Type B pancreatic cell (in vitro differentiated cells): ENCODE results near the gene SEMA4B. TPM values are rescaled to one million over a fixed set of nuclear protein-coding genes. Genes with fewer than 3 reads are reported as not detected.

Source experiments
- DNase-seq: peaks from one replicate; pipeline ENCODE4 v3.0.0; 2021; ENCODE audit warnings: mixed read lengths; ENCODE audit not compliant: unreplicated experiment; ENCODE audit errors: extremely low spot score
- H3K27ac Mint-ChIP-seq: 2 replicates; pipeline ENCODE4 v1.8.0; 2021; ENCODE audit warnings: mild to moderate bottlenecking, mixed read lengths
- H3K27me3 Mint-ChIP-seq: 2 replicates; pipeline ENCODE4 v1.8.0; 2021; ENCODE audit warnings: mixed read lengths
- H3K36me3 Mint-ChIP-seq: 2 replicates; pipeline ENCODE4 v1.8.0; 2021; ENCODE audit warnings: mixed read lengths
- H3K4me1 Mint-ChIP-seq: one replicate; pipeline ENCODE4 v1.8.0; 2021; ENCODE audit warnings: mixed read lengths; ENCODE audit not compliant: unreplicated experiment
- H3K4me3 Mint-ChIP-seq: 2 replicates; pipeline ENCODE4 v1.8.0; 2021; ENCODE audit warnings: mild to moderate bottlenecking, mixed read lengths
- H3K9me3 Mint-ChIP-seq: 2 replicates; pipeline ENCODE4 v1.8.0; 2021; ENCODE audit warnings: mixed read lengths
- CTCF ChIP-seq: fragments of 200-600 bp; sonication (generic); conservative IDR thresholded peaks from 2 replicates; pipeline ENCODE4 v1.5.0; 2021; ENCODE audit warnings: antibody characterized with exemption, mild to moderate bottlenecking
- total RNA-seq: library from RNA; stranded (reverse); gene quantifications from 2 replicates; pipeline ENCODE4 v1.2.1, GENCODE V29; 2021; ENCODE audit warnings: low replicate concordance

Gene SEMA4B
- total RNA-seq, 1 donor from 2014 or later = 28.9 TPM

- H3K27me3 Mint-ChIP-seq = no peaks in the 10 kb centered on the region
- H3K4me3 Mint-ChIP-seq = no peak overlapping the region
- no peak for DNase-seq
- H3K27ac Mint-ChIP-seq = no peak overlapping the region
- no peak for TF ChIP-seq CTCF
- H3K4me1 Mint-ChIP-seq = no peaks in the 10 kb centered on the region
- H3K9me3 Mint-ChIP-seq = no peaks in the 10 kb centered on the region
- peaks cover 11% of the 10 kb centered on the region for H3K36me3 Mint-ChIP-seq
Observed at GRCh38 chr15:90225047-90225446, 23.9 kb downstream of the SEMA4B start.

GRCh38 chr15:90225504-90226234 is 24.5 kb downstream of the SEMA4B start:
- no peak for DNase-seq
- Mint-ChIP-seq H3K27ac (no peak overlapping the region), H3K27me3 (no peaks in the 10 kb centered on the region), H3K4me3 (no peak overlapping the region), H3K36me3 (peaks cover 11% of the 10 kb centered on the region), H3K4me1 (no peaks in the 10 kb centered on the region), H3K9me3 (no peaks in the 10 kb centered on the region)
- no peak for TF ChIP-seq CTCF

- Mint-ChIP-seq H3K36me3 (peaks cover 11% of the 10 kb centered on the region), H3K4me3 (no peak overlapping the region), H3K27me3 (no peaks in the 10 kb centered on the region), H3K4me1 (no peaks in the 10 kb centered on the region), H3K27ac (no peak overlapping the region), H3K9me3 (no peaks in the 10 kb centered on the region)
- no peak for DNase-seq
- TF ChIP-seq CTCF = no peak
Observed at GRCh38 chr15:90227336-90227735, 26.2 kb downstream of the SEMA4B start.

DNA sequence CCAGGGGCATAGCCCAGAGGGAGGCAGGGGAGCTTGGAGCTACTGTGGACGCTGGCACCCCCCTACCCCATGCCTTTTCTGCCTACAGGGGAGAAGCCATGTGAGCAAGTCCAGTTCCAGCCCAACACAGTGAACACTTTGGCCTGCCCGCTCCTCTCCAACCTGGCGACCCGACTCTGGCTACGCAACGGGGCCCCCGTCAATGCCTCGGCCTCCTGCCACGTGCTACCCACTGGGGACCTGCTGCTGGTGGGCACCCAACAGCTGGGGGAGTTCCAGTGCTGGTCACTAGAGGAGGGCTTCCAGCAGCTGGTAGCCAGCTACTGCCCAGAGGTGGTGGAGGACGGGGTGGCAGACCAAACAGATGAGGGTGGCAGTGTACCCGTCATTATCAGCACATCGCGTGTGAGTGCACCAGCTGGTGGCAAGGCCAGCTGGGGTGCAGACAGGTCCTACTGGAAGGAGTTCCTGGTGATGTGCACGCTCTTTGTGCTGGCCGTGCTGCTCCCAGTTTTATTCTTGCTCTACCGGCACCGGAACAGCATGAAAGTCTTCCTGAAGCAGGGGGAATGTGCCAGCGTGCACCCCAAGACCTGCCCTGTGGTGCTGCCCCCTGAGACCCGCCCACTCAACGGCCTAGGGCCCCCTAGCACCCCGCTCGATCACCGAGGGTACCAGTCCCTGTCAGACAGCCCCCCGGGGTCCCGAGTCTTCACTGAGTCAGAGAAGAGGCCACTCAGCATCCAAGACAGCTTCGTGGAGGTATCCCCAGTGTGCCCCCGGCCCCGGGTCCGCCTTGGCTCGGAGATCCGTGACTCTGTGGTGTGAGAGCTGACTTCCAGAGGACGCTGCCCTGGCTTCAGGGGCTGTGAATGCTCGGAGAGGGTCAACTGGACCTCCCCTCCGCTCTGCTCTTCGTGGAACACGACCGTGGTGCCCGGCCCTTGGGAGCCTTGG is 27.0 kb downstream of the SEMA4B start:
- no peak for DNase-seq
- Mint-ChIP-seq H3K9me3 (no peaks in the 10 kb centered on the region), H3K4me1 (peaks cover 4% of the 10 kb centered on the region), H3K4me3 (no peak overlapping the region), H3K27ac (no peak overlapping the region), H3K27me3 (no peaks in the 10 kb centered on the region), H3K36me3 (peaks cover 11% of the 10 kb centered on the region)
- no peak for TF ChIP-seq CTCF

GRCh38 chr15:90228960-90229359 is 27.8 kb downstream of the SEMA4B start:
- no peak overlapping the region for H3K4me3 Mint-ChIP-seq

More at GRCh38 chr15:90228960-90229359, 27.8 kb downstream of the SEMA4B start:
- H3K27me3 Mint-ChIP-seq = no peaks in the 10 kb centered on the region
- no peaks in the 10 kb centered on the region for H3K9me3 Mint-ChIP-seq
- peaks cover 11% of the 10 kb centered on the region for H3K36me3 Mint-ChIP-seq
- no peak overlapping the region for H3K27ac Mint-ChIP-seq
- TF ChIP-seq CTCF = no peak
- H3K4me1 Mint-ChIP-seq = peaks cover 5% of the 10 kb centered on the region
- no peak for DNase-seq
